HG02938 (cell line): Measurements from ENCODE around the gene TSGA10.
"Not testable (repeated sequence)": the region's sequence is repeated elsewhere in the genome, so short reads cannot be mapped to it uniquely, and the experiment has no call there.

Source experiments
- ATAC-seq: cut with Tn5 transposase; IDR thresholded peaks from one replicate; pipeline ENCODE4 v1.9.1; 2021; ENCODE audit warnings: mild to moderate bottlenecking, moderate library complexity; ENCODE audit not compliant: unreplicated experiment

The TSGA10 gene

GRCh38 chr2:99081891-99082290 lies 72.9 kb downstream of the TSGA10 start:
- ATAC-seq: no peak

GRCh38 chr2:99079226-99079625 lies 75.5 kb downstream of the TSGA10 start:
- ATAC-seq: no peak

- no peak for ATAC-seq
These were observed 82.2 kb downstream of the TSGA10 start for GRCh38 chr2:99072551-99072950.

- no peak for ATAC-seq
These were observed 86.7 kb downstream of the TSGA10 start for GRCh38 chr2:99067871-99068625.

GRCh38 chr2:99066075-99066958 lies 88.4 kb downstream of the TSGA10 start:
- peak; percentile 94 for ATAC-seq

- not testable (repeated sequence) for ATAC-seq
These were observed 105.6 kb downstream of the TSGA10 start for GRCh38 chr2:99049187-99049586.

- not testable (repeated sequence) for ATAC-seq
These were observed 113.9 kb downstream of the TSGA10 start for GRCh38 chr2:99040736-99041300.

- ATAC-seq: no peak
These were observed 118.8 kb downstream of the TSGA10 start for GRCh38 chr2:99035920-99036319.

- ATAC-seq: no peak
These were observed 122.0 kb downstream of the TSGA10 start for GRCh38 chr2:99032786-99033185.

- ATAC-seq: no peak
These were observed 122.7 kb downstream of the TSGA10 start for GRCh38 chr2:99032001-99032400.

- no peak for ATAC-seq
These were observed 123.3 kb downstream of the TSGA10 start for GRCh38 chr2:99031481-99031880.

- no peak for ATAC-seq
These were observed 126.2 kb downstream of the TSGA10 start for GRCh38 chr2:99028558-99028957.

GRCh38 chr2:99027856-99028255 lies 126.9 kb downstream of the TSGA10 start:
- no peak for ATAC-seq

GRCh38 chr2:99000708-99001107 lies 154.0 kb downstream of the TSGA10 start:
- no peak for ATAC-seq

GRCh38 chr2:98988695-98989094 lies 166.0 kb downstream of the TSGA10 start:
- not testable (repeated sequence) for ATAC-seq

- no peak for ATAC-seq
These were observed 168.7 kb downstream of the TSGA10 start for GRCh38 chr2:98985905-98986666.

- no peak for ATAC-seq
These were observed 179.1 kb downstream of the TSGA10 start for GRCh38 chr2:98975611-98976010.

GRCh38 chr2:98972582-98973167 lies 182.1 kb downstream of the TSGA10 start:
- no peak for ATAC-seq

- no peak for ATAC-seq
These were observed 194.8 kb downstream of the TSGA10 start for GRCh38 chr2:98959810-98960507.

GRCh38 chr2:98952966-98953365 lies 201.8 kb downstream of the TSGA10 start:
- ATAC-seq: no peak
